Adrenal gland (tissue), 12 donors: ENCODE measurements around the gene RAB11FIP5. TPM values are rescaled to one million over a fixed set of nuclear protein-coding genes. Genes with fewer than 3 reads are reported as not detected.

Source experiments
- DNase-seq, 7 donors: peaks; one replicate each; pipeline ENCODE4 v3.0.0-alpha.2; 2019 to 2020
- H3K27ac ChIP-seq, 5 donors: fragments of 200-600 bp; sonication (generic) in 4 of 5; 1 replicate in 3 of 5; 2 replicates in 2 of 5; pipeline versions ENCODE4 v1.5.1 to v1.8.0; 2016 to 2020; ENCODE audit warnings: mild to moderate bottlenecking in 1 of 5
- H3K27me3 ChIP-seq: fragments of 200-600 bp; 2 replicates; pipeline ENCODE4 v1.8.0; 2021
- H3K36me3 ChIP-seq, 2 donors: fragments of 200-600 bp; replicated peaks in 1 of 2; 1 replicate in 1 of 2; 2 replicates in 1 of 2; pipeline versions ENCODE4 v1.5.1 to v1.8.0; 2018 to 2022
- H3K4me1 ChIP-seq, 2 donors: fragments of 200-600 bp; replicated peaks in 1 of 2; 1 replicate in 1 of 2; 2 replicates in 1 of 2; pipeline versions ENCODE4 v1.5.1 to v1.8.0; 2018 to 2021
- H3K4me3 ChIP-seq, 4 donors: fragments of 200-600 bp; sonication (generic) in 3 of 4; one replicate each; pipeline ENCODE4 v1.5.1; 2016 to 2018
- H3K9me3 ChIP-seq, 3 donors: fragments of 200-600 bp; sonication (generic) in 1 of 3; replicated peaks in 1 of 3; 1 replicate in 2 of 3; 2 replicates in 1 of 3; pipeline versions ENCODE4 v1.5.1 to v1.8.0; 2016 to 2021
- CTCF ChIP-seq, 6 experiments: fragments of 450-650 bp in 4 of 6; fragments of 200-600 bp in 2 of 6; sonication (generic) in 1 of 6; IDR thresholded peaks; 1 replicate in 5 of 6; 2 replicates in 1 of 6; pipeline versions ENCODE4 v1.5.1 to v1.8.0; 2016 to 2021; ENCODE audit warnings: antibody characterized with exemption in 6 of 6, mild to moderate bottlenecking in 2 of 6, moderate library complexity in 1 of 6
- POLR2A ChIP-seq, 2 donors: fragments of 450-650 bp; IDR thresholded peaks; one replicate each; pipeline ENCODE4 v1.6.1; 2017; ENCODE audit warnings: antibody characterized with exemption in 2 of 2, mild to moderate bottlenecking in 2 of 2, moderate library complexity in 1 of 2
- WGBS, 4 donors: extraction: QIAGEN DNeasy Blood & Tissue Kit in 2 of 4; methylation state at CpG; one replicate each; pipeline versions ENCODE4 v1.1.5 to v1.1.7; 2013 to 2017; 5-methylcytosine and 5-hydroxymethylcytosine counted together
- intact Hi-C, 2 donors: fragments of 100-400 bp; cut with DNase I; formaldehyde crosslinking; loops; one replicate each; pipeline versions ENCODE4 v1.14.1 to v1.15.0; 2022 to 2023
- polyA plus RNA-seq, 3 donors: library from polyadenylated mRNA; stranded (reverse); fragments of 200-250 nt in 2 of 3; fragments of 350-450 nt in 1 of 3; fragmentation: Illumina TruSeq in 1 of 3; extraction: RNeasy Lipid Tissue Mini Kit (QIAGEN cat#74804) in 1 of 3; gene quantifications; one replicate each; pipeline ENCODE4 v1.2.3, GENCODE V29; 2013 to 2014
- total RNA-seq, 9 donors: library from RNA; depleted of rRNA in 4 of 9; stranded (reverse); fragments of >200 nt in 4 of 9; fragments of 120-200 nt in 1 of 9; fragmentation: NEBNext Ultra II Directional in 1 of 9; extraction: Animal tissue kit (Norgen Biotek cat#: 25700) in 1 of 9; gene quantifications; one replicate each; pipeline versions ENCODE4 v1.1.0 to v1.2.4, GENCODE V29; 2013 to 2023
- donor health status: healthy with polysubstance abuse.
- donor health status: Bipolar disorder and iron deficiency.
- donor health status: DM: yes; HTN: yes; CAD: no.
- donor health status: DM: no; HTN: no; CAD: no.
- donor health status: DM: no; HTN: no; CAD: no.
- donor health status: DM: yes; HTN: yes; CAD: no.

RAB11FIP5 gene
- total and polyA plus RNA-seq, 12 donors, result 3.3 to 46.7 (median 23.3) TPM

GRCh38 chr2:73133566-73134197, 20.9 kb upstream of the RAB11FIP5 start:
- Histone ChIP-seq H3K27me3 (no peaks in the 10 kb centered on the region), H3K36me3 (no peaks in the 10 kb centered on the region), H3K4me3 (no peak overlapping the region), H3K4me1 (peaks cover 5 to 6% of the 10 kb centered on the region in 2 donors), H3K9me3 (no peaks in the 10 kb centered on the region), H3K27ac (no peak overlapping the region)
- WGBS, 4 donors, result 24 to 37% (median 35%) methylated on average over 3 to 4 of the region's 4 CpGs
- TF ChIP-seq POLR2A (IDR thresholded peaks at IDR 0.05), result no peak
- peak in 4 of 7 donors; percentile 32 to 63 (median 40) for DNase-seq
- intact Hi-C loops, result no loop called here

GRCh38 chr2:73131807-73132206, 19.1 kb upstream of the RAB11FIP5 start:
- Histone ChIP-seq H3K4me3 (no peak overlapping the region), H3K27me3 (no peaks in the 10 kb centered on the region), H3K9me3 (no peaks in the 10 kb centered on the region), H3K27ac (no peak overlapping the region), H3K36me3 (no peaks in the 10 kb centered on the region), H3K4me1 (peaks cover 5 to 6% of the 10 kb centered on the region in 2 donors)
- TF ChIP-seq POLR2A (IDR thresholded peaks at IDR 0.05) (no peak), CTCF (IDR thresholded peaks at IDR 0.05) (no peak)
- 87 to 95% (median 92%) methylated on average over 3 of the region's 3 CpGs for WGBS, 4 donors
- DNase-seq, result no peak
- intact Hi-C loops, result no loop called here

- H3K4me1 ChIP-seq, result peaks cover 5 to 6% of the 10 kb centered on the region in 2 donors
- H3K9me3 ChIP-seq, result no peaks in the 10 kb centered on the region
- TF ChIP-seq POLR2A (IDR thresholded peaks at IDR 0.05), result no peak
- TF ChIP-seq CTCF (IDR thresholded peaks at IDR 0.05), result no peak
- H3K36me3 ChIP-seq, result no peaks in the 10 kb centered on the region
- 68 to 87% (median 77%) methylated on average over 5 of the region's 5 CpGs for WGBS, 4 donors
- no peak overlapping the region for H3K27ac ChIP-seq
- H3K27me3 ChIP-seq, result no peaks in the 10 kb centered on the region
- DNase-seq, result no peak
- H3K4me3 ChIP-seq, result no peak overlapping the region
- intact Hi-C loops, result no loop called here
Measured at GRCh38 chr2:73130790-73131189, 18.0 kb upstream of the RAB11FIP5 start.

- intact Hi-C loops, result no loop called here
- no peak for DNase-seq
- Histone ChIP-seq H3K36me3 (no peaks in the 10 kb centered on the region), H3K27ac (no peak overlapping the region), H3K9me3 (no peaks in the 10 kb centered on the region), H3K4me3 (no peak overlapping the region), H3K4me1 (peaks cover 4 to 6% of the 10 kb centered on the region in 2 donors), H3K27me3 (no peaks in the 10 kb centered on the region)
- TF ChIP-seq CTCF (IDR thresholded peaks at IDR 0.05) (no peak), POLR2A (IDR thresholded peaks at IDR 0.05) (no peak)
- WGBS, 4 donors, result 75 to 94% (median 83%) methylated on average over 6 of the region's 6 CpGs
Measured at GRCh38 chr2:73128841-73129535, 16.2 kb upstream of the RAB11FIP5 start.
